ENCODE data around the gene VRK1.

DNA sequence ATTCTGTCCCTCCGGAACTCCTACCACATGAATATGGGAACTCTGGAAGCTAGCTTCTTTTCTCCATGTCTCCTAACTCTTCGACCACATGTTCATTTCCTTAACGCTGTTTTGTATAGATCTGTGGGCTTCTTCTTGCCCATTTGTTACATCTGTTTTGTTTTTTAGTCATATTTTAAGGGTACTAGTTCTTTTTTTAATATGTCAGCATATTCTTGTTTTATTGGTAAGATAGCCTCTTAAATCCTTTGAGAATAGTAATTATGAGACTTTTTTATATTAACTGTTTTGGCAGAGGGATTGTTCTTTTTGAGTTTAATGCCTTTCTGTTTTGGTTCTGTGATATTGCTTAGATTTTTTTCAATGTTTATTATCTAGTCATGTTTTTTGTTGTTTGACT lies 70.5 kb downstream of the VRK1 start:
- TF ChIP-seq CTCF (IDR thresholded peaks at IDR 0.05; ENCODE audit: borderline replicate concordance, extremely low read depth, low read length, poor library complexity, severe bottlenecking), result no peak
- TF ChIP-seq EZH2 (IDR thresholded peaks at IDR 0.05; ENCODE audit: borderline replicate concordance, low read depth, low read length, severe bottlenecking), result no peak

All from DND-41 (cell line).